C4-2B (cell line): ENCODE data around the gene ZNF79.

Experiments used
- CTCF ChIP-seq: fragments of 450-650 bp; conservative IDR thresholded peaks from 2 replicates; pipeline ENCODE4 v1.5.1; 2017; ENCODE audit warnings: mild to moderate bottlenecking
- ZFX ChIP-seq: fragments of 450-650 bp; IDR thresholded peaks from 2 replicates; pipeline ENCODE4 v1.6.1; 2017

GRCh38 chr9:127490535-127491230, 66.5 kb downstream of the ZNF79 start:
- TF ChIP-seq CTCF (no peak), ZFX (no peak)
